Measurements from ENCODE around the gene HOXD11.

DNA sequence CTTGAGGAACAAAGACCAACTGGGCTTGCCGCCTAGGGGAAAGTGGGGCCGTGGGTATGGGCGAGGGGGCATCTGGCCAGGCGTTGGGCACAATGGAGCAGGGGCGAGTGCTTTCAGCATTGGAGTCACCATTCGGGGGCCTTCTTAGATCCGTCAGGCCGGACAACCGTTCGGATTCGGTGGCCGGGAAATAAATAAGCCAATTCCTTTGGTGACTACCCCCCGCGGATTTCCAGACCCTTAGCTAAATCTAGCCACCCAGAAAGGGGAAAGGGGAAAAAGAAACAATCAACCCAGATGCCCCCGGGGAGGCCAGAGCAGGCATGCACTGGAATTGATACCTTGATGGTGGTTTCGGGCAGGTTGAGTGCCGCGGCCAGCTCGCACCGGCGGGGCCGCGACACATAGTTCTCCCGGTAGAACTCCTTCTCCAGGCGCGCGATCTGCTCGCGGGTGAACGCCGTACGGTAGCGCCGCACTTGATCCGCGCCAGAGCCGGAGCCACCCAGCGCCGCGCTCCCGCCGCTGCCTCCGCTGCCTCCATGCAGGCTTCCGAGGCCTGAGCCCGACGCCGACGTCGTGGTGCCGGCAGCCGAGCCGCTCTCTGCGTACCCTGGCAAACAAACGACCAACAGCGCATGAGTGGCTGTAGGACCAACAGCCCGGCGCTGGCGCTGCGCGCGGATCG lies 25.1 kb upstream of the HOXD11 start:
- TF ChIP-seq CTCF (IDR thresholded peaks at IDR 0.05) (no peak), POLR2A (IDR thresholded peaks at IDR 0.05) (no peak), POLR2AphosphoS5 (IDR thresholded peaks at IDR 0.05) (no peak), EP300 (IDR thresholded peaks at IDR 0.05) (no peak)

Measured in upper lobe of left lung (tissue), 4 donors.